A673 (cell line): ENCODE measurements around the gene TCTN1.

Experiments used
- CTCF ChIP-seq: fragments of 300-800, 200-600 bp; sonication (generic); conservative IDR thresholded peaks from 2 replicates; pipeline ENCODE4 v1.5.1; 2017; ENCODE audit warnings: low read depth, mild to moderate bottlenecking, antibody characterized with exemption, low read length, moderate library complexity, mixed read lengths
- EZH2 ChIP-seq: fragments of 200-600 bp; sonication (generic); IDR thresholded peaks from 2 replicates; pipeline ENCODE4 v1.6.1; 2017; ENCODE audit warnings: borderline replicate concordance, low read depth, mild to moderate bottlenecking, mixed read lengths, antibody characterized with exemption, low read length; ENCODE audit not compliant: poor library complexity, severe bottlenecking

GRCh38 chr12:110690127-110690430, 76.2 kb downstream of the TCTN1 start:
- TF ChIP-seq CTCF = no peak
- no peak for TF ChIP-seq EZH2
